M059J (cell line): Measurements from ENCODE around the gene FAM76A. TPM values are rescaled to one million over a fixed set of nuclear protein-coding genes. Genes with fewer than 3 reads are reported as not detected.
A peak's percentile ranks its signal among the peaks of the same experiment; 100 is the strongest.
"Not testable (repeated sequence)": the region's sequence is repeated elsewhere in the genome, so short reads cannot be mapped to it uniquely, and the experiment has no call there.

ENCODE experiments used
- DNase-seq: peaks from one replicate; pipeline ENCODE4 v3.0.0-alpha.2; 2012; ENCODE audit warnings: low read depth
- total RNA-seq: library from RNA; depleted of rRNA; stranded (reverse); fragments of >200 nt; shearing (Covaris generic); gene quantifications from 2 replicates; pipeline ENCODE4 v1.2.3, GENCODE V29; 2014

Gene FAM76A
- total RNA-seq, 1 experiment from 2014 or later, result 26.4 TPM

GRCh38 chr1:27724961-27725373, 794 bp upstream of the FAM76A start:
- DNase-seq, result no peak

- DNase-seq, result peak; percentile 56
Observed at GRCh38 chr1:27726173-27727044, 648 bp downstream of the FAM76A start.

- DNase-seq, result peak; percentile 39
Observed at GRCh38 chr1:27727126-27727525, 1.4 kb downstream of the FAM76A start.

- no peak for DNase-seq
Observed at GRCh38 chr1:27736252-27736651, 10.5 kb downstream of the FAM76A start.

GRCh38 chr1:27741121-27741520, 15.4 kb downstream of the FAM76A start:
- DNase-seq, result no peak

GRCh38 chr1:27744556-27744955, 18.8 kb downstream of the FAM76A start:
- DNase-seq, result no peak

GRCh38 chr1:27745466-27745865, 19.7 kb downstream of the FAM76A start:
- no peak for DNase-seq

GRCh38 chr1:27752360-27752759, 26.6 kb downstream of the FAM76A start:
- no peak for DNase-seq

GRCh38 chr1:27755286-27755685, 29.5 kb downstream of the FAM76A start:
- DNase-seq, result no peak

- no peak for DNase-seq
Observed at GRCh38 chr1:27755865-27756264, 30.1 kb downstream of the FAM76A start.

GRCh38 chr1:27759236-27759635, 33.5 kb downstream of the FAM76A start:
- DNase-seq, result no peak

GRCh38 chr1:27760426-27760825, 34.7 kb downstream of the FAM76A start:
- DNase-seq, result peak; percentile 16

GRCh38 chr1:27762033-27762432, 36.3 kb downstream of the FAM76A start:
- DNase-seq, result no peak

GRCh38 chr1:27763358-27763757, 37.6 kb downstream of the FAM76A start:
- DNase-seq, result no peak

- DNase-seq, result no peak
Observed at GRCh38 chr1:27770293-27770830, 44.6 kb downstream of the FAM76A start.

- DNase-seq, result no peak
Observed at GRCh38 chr1:27772036-27772931, 46.5 kb downstream of the FAM76A start.

GRCh38 chr1:27772932-27773825, 47.4 kb downstream of the FAM76A start, which contains the start of gene STX12:
Gene STX12, plus strand, starts transcription at chr1:27773219. Its CDS starts 89 bp downstream, at chr1:27773308.
- DNase-seq, result peak; percentile 100

GRCh38 chr1:27773826-27774445, 48.2 kb downstream of the FAM76A start:
- DNase-seq, result peak; percentile 37

- DNase-seq, result no peak
Observed at GRCh38 chr1:27774654-27775053, 48.9 kb downstream of the FAM76A start.

- not testable (repeated sequence) for DNase-seq
Observed at GRCh38 chr1:27775336-27775735, 49.6 kb downstream of the FAM76A start.

- DNase-seq, result not testable (repeated sequence)
Observed at GRCh38 chr1:27776276-27776675, 50.5 kb downstream of the FAM76A start.
